Stimulated activated CD4-positive, alpha-beta T cell treated with anti-CD3 and anti-CD28 coated beads, Interleukin-12 subunit alpha, Interleukin-12 subunit beta, amount 100 ng/mL, for 24 hours (primary cell): Measurements from ENCODE around the gene GPR156.
"Not testable (repeated sequence)": the region's sequence is repeated elsewhere in the genome, so short reads cannot be mapped to it uniquely, and the experiment has no call there.

Experiments
- DNase-seq, 2 experiments: peaks; one replicate each; pipeline ENCODE4 v3.0.0-alpha.2; 2020; ENCODE audit warnings: low read depth in 2 of 2

The GPR156 gene

GRCh38 chr3:120161902-120162301 is 123.1 kb downstream of the GPR156 start:
- DNase-seq = no peak

GRCh38 chr3:120160050-120160449 is 125.0 kb downstream of the GPR156 start:
- DNase-seq = no peak

- no peak for DNase-seq
Observed at GRCh38 chr3:120157681-120158080, 127.3 kb downstream of the GPR156 start.

GRCh38 chr3:120157113-120157512 is 127.9 kb downstream of the GPR156 start:
- DNase-seq = no peak

GRCh38 chr3:120156699-120157098 is 128.3 kb downstream of the GPR156 start:
- DNase-seq = no peak

DNA sequence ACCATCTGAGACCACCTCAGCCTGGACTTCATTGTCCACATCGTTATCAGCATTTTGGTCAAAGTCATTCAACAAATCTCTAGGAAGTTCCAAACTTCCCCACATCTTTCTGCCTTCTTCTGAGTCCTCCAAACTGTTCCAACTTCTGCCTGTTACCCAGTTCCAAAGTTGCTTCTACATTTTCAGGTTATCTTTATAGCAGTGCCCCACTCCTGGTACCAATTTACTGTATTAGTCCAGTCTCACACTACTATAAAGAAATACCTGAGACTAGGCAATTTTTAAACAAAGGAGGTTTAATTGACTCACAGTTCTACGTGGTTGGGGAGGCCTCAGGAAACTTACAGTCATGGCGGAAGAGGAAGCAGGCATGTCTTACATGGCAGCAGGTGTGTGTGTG is 129.3 kb downstream of the GPR156 start:
- not testable (repeated sequence) for DNase-seq

GRCh38 chr3:120155108-120155507 is 129.9 kb downstream of the GPR156 start:
- no peak for DNase-seq

DNA sequence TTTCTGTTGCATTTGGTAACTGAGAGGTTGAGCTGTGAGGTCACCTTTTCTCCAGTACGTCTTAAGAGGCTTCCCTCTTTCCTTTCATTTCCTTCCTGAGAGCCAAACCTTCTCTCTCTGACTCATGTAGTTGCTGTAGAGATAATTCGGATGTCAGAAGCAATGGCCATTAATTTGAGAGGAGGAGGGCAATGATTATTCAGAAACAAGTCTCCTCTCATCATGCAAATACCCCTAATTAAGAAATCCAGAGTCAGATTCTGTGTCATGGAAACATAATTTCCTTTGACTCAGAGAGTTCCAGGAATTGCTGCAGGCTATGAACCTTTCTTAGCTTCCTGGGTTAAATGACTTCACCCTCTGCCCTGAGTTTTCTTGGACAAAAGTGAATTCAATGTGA is 131.7 kb downstream of the GPR156 start:
- no peak for DNase-seq

- no peak for DNase-seq
Observed at GRCh38 chr3:120151791-120152190, 133.2 kb downstream of the GPR156 start.

DNA sequence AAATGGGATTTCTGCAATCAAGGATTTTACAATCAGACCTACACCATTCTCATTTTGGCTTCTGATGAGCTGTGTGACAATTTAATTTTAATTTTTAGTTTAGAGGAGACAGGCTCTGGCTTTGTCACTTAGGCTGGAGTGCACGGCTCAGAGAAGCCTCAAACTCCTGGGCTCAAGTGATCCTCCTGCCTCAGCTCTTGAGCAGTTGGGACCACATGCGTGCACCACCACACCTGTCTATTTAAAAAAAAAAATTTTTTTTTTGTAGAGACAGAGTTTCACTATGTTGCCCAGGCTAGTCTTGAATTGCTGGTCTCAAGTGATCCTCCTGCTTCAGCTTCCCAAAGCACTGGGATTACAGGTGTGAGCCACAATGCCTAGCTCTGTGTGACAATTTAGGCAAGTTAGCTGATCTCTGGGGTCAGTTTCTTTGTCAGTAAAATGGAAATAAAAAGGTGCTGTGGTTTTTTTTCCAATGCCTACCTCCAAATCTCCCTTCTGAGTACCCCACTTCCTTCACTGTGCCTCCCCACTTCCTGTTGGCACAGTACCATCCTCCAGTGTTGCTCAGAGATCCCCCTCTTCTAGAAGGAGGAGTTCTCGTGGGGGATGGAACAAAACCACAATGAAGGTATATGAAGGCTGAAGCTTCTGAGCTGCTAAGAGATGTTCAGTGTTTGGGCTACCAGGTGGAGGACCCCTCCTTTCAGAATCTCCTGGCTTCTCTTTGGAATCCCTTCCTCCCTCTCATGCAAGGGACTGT is 136.7 kb downstream of the GPR156 start:
- no peak for DNase-seq

DNA sequence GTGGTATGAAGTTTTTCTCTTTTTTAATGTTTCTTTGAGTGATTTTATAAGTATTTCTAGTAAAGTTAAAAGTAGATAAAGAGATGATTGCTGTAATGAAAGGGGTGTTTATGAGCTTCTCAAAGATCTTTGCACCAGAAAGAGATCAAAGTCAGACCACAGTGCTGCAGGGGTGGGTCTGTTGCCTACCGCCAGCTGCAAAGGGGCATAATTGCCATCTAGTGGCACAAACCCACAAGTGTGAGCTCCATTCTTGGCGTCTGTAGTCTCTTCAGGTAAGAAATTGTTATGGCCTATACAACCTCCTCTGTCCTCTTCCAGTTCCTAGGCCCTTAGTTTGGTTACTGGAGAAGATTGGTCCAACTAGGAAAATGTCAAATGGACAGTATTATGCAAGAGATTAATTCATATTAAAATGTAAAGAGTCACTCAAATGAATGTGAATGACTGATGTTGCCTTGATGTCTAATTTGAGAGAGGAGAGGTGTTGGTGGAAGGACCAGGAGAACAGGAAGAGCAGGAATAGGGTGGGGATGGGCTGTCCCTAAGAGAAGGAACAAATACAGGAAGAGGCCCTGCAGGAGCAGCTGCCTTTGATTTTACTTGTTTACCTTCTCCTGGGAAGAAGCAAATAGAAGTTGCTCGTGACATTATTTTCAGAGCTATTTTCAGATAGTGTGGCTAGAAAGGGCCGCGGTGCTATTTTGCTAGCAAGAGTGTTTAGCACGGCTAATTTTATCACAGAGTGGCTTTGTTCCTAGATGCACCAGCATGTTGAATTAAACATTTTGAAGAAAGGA is 137.8 kb downstream of the GPR156 start:
- no peak for DNase-seq

DNA sequence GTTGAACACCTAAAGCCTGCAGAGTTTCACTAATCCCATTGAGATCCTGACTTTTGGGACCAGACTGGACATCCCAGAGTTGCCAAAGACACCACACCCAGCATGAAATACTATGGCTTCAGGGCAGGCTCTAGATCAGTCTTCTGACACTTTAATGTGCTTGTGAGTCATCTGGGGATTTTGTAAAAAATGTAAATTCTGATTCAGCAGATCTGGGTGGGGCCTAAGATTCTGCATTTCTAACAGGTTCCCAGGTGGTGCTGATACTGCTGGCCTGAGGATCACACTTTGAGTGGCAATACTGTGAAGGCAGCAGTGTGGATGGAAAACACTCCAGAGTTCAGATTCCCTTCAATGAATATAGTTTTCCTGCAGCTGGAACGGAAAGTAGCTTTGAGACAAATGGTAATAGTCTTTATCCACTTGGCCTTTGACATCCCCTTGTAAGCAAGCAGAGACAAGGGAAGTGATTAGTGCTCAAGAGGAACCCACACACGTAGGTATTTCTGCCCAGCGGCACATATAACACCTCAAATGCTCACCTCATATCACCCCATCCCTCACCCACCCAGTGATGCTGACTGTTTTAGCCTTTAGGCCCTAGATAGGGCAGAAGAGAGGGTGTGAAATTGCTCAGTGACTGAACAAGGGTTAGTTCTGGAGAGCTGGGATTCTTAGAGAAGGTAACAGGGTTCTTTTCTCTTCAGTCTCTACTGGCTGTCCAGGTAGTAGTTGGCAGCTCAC is 139.3 kb downstream of the GPR156 start:
- no peak for DNase-seq

- no peak for DNase-seq
Observed at GRCh38 chr3:120144267-120144666, 140.8 kb downstream of the GPR156 start.

GRCh38 chr3:120143676-120144075 is 141.3 kb downstream of the GPR156 start:
- DNase-seq = no peak

- no peak for DNase-seq
Observed at GRCh38 chr3:120142236-120142635, 142.8 kb downstream of the GPR156 start.

- DNase-seq = no peak
Observed at GRCh38 chr3:120140098-120140742, 144.8 kb downstream of the GPR156 start.

DNA sequence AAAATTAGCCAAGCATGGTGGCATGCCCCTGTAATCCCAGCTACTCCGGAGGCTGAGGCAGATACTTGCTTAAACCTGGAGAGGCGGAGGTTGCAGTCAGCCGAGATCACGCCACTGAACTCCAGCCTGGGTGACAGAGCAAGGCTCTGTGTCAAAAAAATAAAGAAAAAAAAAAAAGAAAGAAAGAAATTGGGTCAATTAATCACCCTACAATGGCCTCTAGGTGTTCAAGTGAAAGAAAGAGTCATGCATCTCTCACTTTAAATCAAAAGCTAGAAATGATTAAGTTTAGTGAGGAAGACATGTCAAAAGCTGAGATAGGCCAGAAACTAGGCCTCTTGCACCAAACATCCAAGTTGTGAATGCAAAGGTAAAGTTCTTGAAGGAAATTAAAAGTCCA is 145.9 kb downstream of the GPR156 start:
- no peak for DNase-seq

- DNase-seq = no peak
Observed at GRCh38 chr3:120137548-120137947, 147.5 kb downstream of the GPR156 start.

DNA sequence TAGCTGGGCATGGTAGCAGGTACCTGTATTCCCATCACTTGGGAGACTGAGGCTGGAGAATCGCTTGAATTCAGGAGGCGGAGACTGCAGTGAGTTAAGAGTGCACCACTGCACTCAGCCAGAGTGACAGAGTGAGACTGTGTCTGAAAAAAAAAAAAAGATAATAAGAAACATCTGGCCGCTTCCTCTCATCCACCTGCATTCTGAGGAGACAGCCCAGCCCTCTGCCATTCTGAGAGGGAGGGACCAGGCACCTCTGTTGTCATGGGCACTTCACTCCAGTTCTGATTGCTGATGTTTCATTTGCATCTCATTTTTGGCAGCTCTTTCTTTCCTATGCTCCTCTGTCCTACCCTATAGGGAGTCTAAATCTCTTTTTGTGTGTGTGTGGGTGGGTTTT is 154.4 kb downstream of the GPR156 start:
- no peak for DNase-seq

DNA sequence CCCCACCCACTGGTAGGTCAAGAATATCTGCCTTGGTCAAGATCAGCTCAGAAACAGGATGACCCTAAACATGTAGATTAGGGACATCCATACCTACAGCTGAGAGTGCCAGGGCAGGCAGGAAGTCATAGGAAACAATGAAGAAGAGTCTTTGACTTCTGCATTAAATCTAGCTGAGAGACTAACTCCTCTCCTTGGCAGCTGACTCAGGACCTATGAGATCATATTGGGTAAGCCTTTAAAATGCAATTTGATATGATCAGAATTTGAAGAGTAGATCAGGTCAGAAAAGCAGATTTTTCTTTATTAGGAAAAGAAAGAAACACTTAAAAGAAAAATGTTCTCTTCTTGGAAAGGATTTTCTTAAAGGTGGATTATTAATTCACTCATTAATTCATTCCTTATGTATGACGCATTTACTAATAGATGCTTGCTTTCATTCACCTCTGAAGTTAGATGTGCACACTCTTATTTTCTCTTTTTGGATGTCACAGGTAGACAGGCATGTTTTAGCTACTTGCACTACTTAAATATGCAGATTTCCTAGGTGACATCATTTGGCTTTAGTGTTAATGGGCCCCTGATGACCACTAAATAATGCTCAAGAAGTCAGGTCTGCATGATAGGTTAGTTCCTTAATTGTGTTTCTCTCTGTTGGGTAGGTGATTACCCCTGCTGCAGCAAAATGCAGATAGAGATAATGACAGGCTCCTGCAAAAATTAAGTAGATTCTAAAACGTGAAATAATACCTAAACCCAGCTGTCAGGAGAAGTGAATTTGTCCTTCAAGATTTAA is 155.1 kb downstream of the GPR156 start:
- no peak for DNase-seq

DNA sequence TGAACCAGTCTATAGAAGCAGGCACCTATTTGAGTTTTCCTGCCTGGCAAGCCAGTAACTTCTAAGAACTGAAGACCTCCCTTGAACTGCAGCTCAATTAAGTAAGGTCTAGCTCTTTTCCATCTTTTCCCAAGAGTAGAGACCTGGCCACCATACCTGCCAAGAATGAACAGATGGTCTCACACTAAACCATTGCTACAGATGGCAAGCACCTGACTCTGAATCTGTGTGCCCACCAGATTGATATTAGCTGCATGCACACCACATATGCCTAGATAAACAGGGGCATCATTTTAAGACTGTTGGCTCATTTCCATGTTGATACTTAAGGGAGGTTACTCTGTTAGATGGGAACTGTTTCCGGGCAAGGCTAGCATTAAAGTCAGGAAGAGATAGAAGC is 156.0 kb downstream of the GPR156 start:
- DNase-seq = no peak
